ENCODE results near the gene VIT.

VIT gene

DNA sequence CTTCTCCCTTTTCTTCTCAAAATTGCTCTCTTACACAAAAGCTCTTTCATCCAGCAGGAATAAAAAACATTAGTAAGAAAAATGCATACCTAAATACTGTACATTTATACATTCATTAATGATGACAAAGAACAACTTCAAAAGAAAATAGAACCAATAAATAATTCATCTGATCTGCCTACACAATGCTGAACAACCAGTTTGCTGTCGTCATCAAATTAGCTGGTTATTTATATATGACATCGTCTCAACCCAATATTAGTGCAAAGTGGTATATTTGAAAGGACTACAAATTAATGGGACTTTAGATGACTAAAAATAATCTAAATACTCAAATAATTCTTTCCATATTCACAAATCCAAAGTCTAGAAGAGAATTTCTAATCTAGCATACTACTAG lies 24.8 kb upstream of the VIT start:
- TF ChIP-seq EZH2phosphoT487 (conservative IDR thresholded peaks at IDR 0.05; ENCODE audit: low read length): no peak
- TF ChIP-seq, protein P1, sequence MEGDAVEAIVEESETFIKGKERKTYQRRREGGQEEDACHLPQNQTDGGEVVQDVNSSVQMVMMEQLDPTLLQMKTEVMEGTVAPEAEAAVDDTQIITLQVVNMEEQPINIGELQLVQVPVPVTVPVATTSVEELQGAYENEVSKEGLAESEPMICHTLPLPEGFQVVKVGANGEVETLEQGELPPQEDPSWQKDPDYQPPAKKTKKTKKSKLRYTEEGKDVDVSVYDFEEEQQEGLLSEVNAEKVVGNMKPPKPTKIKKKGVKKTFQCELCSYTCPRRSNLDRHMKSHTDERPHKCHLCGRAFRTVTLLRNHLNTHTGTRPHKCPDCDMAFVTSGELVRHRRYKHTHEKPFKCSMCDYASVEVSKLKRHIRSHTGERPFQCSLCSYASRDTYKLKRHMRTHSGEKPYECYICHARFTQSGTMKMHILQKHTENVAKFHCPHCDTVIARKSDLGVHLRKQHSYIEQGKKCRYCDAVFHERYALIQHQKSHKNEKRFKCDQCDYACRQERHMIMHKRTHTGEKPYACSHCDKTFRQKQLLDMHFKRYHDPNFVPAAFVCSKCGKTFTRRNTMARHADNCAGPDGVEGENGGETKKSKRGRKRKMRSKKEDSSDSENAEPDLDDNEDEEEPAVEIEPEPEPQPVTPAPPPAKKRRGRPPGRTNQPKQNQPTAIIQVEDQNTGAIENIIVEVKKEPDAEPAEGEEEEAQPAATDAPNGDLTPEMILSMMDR (IDR thresholded peaks at IDR 0.05; ENCODE audit: insufficient read depth, low read length, poor library complexity, severe bottlenecking): no peak

GRCh38 chr2:36672199-36672598 lies 24.3 kb upstream of the VIT start:
- Histone ChIP-seq H3K9ac (ENCODE audit: low read length) (no peak overlapping the region), H3K27me3 (ENCODE audit: low read length) (no peaks in the 10 kb centered on the region), H4K20me1 (ENCODE audit: low read depth, low read length) (no peaks in the 10 kb centered on the region), H3K9me2 (replicated peaks; ENCODE audit: insufficient read depth, low read length) (no peaks in the 10 kb centered on the region), H3K36me3 (ENCODE audit: low read length) (no peaks in the 10 kb centered on the region), H3K27ac (ENCODE audit: low read depth, low read length) (no peak overlapping the region), H3K4me2 (ENCODE audit: low read depth, low read length, poor library complexity, severe bottlenecking) (no peak overlapping the region), H3F3A (ENCODE audit: insufficient read depth) (no peaks in the 10 kb centered on the region), H3K9me3 (ENCODE audit: insufficient read depth, low read length) (no peaks in the 10 kb centered on the region), H3K79me2 (ENCODE audit: insufficient read depth, low read length) (no peaks in the 10 kb centered on the region), H3K4me3 (ENCODE audit: insufficient read depth, low read length, poor library complexity, severe bottlenecking) (no peak overlapping the region), H2AFZ (ENCODE audit: low read depth, low read length, severe bottlenecking) (no peak overlapping the region)
- no peak for TF ChIP-seq EZH2phosphoT487 (conservative IDR thresholded peaks at IDR 0.05; ENCODE audit: low read length)
- TF ChIP-seq, protein P1 (IDR thresholded peaks at IDR 0.05; ENCODE audit: insufficient read depth, low read length, poor library complexity, severe bottlenecking): no peak

More for the DNA sequence above, 24.8 kb upstream of the VIT start:
- Histone ChIP-seq H3K36me3 (ENCODE audit: low read length) (no peaks in the 10 kb centered on the region), H2AFZ (ENCODE audit: low read depth, low read length, severe bottlenecking) (no peak overlapping the region), H3K4me3 (ENCODE audit: insufficient read depth, low read length, poor library complexity, severe bottlenecking) (no peak overlapping the region), H3K9me2 (replicated peaks; ENCODE audit: insufficient read depth, low read length) (no peaks in the 10 kb centered on the region), H3K9me3 (ENCODE audit: insufficient read depth, low read length) (no peaks in the 10 kb centered on the region), H3K9ac (ENCODE audit: low read length) (no peak overlapping the region), H3K27ac (ENCODE audit: low read depth, low read length) (no peak overlapping the region), H3F3A (ENCODE audit: insufficient read depth) (no peaks in the 10 kb centered on the region), H3K4me2 (ENCODE audit: low read depth, low read length, poor library complexity, severe bottlenecking) (no peak overlapping the region), H4K20me1 (ENCODE audit: low read depth, low read length) (no peaks in the 10 kb centered on the region), H3K79me2 (ENCODE audit: insufficient read depth, low read length) (no peaks in the 10 kb centered on the region), H3K27me3 (ENCODE audit: low read length) (no peaks in the 10 kb centered on the region)

GRCh38 chr2:36675579-36676282 lies 20.8 kb upstream of the VIT start:
- no peaks in the 10 kb centered on the region for H3K9me2 ChIP-seq (replicated peaks; ENCODE audit: insufficient read depth, low read length)
- H3K27ac ChIP-seq (ENCODE audit: low read depth, low read length): no peak overlapping the region
- no peak overlapping the region for H3K4me3 ChIP-seq (ENCODE audit: insufficient read depth, low read length, poor library complexity, severe bottlenecking)
- no peaks in the 10 kb centered on the region for H3K9me3 ChIP-seq (ENCODE audit: insufficient read depth, low read length)
- H3K9ac ChIP-seq (ENCODE audit: low read length): no peak overlapping the region
- H3F3A ChIP-seq (ENCODE audit: insufficient read depth): no peaks in the 10 kb centered on the region
- TF ChIP-seq, protein P1 (IDR thresholded peaks at IDR 0.05; ENCODE audit: insufficient read depth, low read length, poor library complexity, severe bottlenecking): no peak
- TF ChIP-seq EZH2phosphoT487 (conservative IDR thresholded peaks at IDR 0.05; ENCODE audit: low read length): no peak
- no peak overlapping the region for H3K4me2 ChIP-seq (ENCODE audit: low read depth, low read length, poor library complexity, severe bottlenecking)
- H3K36me3 ChIP-seq (ENCODE audit: low read length): no peaks in the 10 kb centered on the region
- H2AFZ ChIP-seq (ENCODE audit: low read depth, low read length, severe bottlenecking): no peak overlapping the region
- H3K79me2 ChIP-seq (ENCODE audit: insufficient read depth, low read length): no peaks in the 10 kb centered on the region
- no peaks in the 10 kb centered on the region for H3K27me3 ChIP-seq (ENCODE audit: low read length)
- no peaks in the 10 kb centered on the region for H4K20me1 ChIP-seq (ENCODE audit: low read depth, low read length)

All from SU-DHL-6 (cell line).